ACC112 (cell line): ENCODE measurements around the gene KNSTRN.

Experiments used
- H2AFZ ChIP-seq: fragments of 200-600 bp; sonication (generic); one replicate; pipeline ENCODE4 v1.6.0; 2017; ENCODE audit warnings: antibody characterized with exemption, low read length; ENCODE audit not compliant: unreplicated experiment
- H3K27ac ChIP-seq: fragments of 200-600 bp; sonication (generic); 2 replicates; pipeline ENCODE4 v1.5.1; 2014; ENCODE audit warnings: low read depth, mild to moderate bottlenecking, antibody characterized with exemption, low read length, moderate library complexity
- H3K27me3 ChIP-seq: fragments of 200-600 bp; sonication (generic); 2 replicates; pipeline ENCODE4 v1.6.1; 2014; ENCODE audit warnings: mild to moderate bottlenecking, antibody characterized with exemption, low read length, moderate library complexity, mixed read lengths; ENCODE audit not compliant: insufficient read depth
- H3K36me3 ChIP-seq: fragments of 200-600 bp; sonication (generic); 2 replicates; pipeline ENCODE4 v1.6.1; 2016; ENCODE audit warnings: mild to moderate bottlenecking, antibody characterized with exemption, low read length, moderate library complexity, mixed read lengths; ENCODE audit not compliant: insufficient read depth
- H3K4me1 ChIP-seq: fragments of 200-600 bp; sonication (generic); one replicate; pipeline ENCODE4 v1.6.1; 2016; ENCODE audit warnings: low read length, mixed read lengths; ENCODE audit not compliant: insufficient read depth, unreplicated experiment, control insufficient read depth
- H3K4me3 ChIP-seq: fragments of 200-600 bp; sonication (generic); 2 replicates; pipeline ENCODE4 v1.5.1; 2014; ENCODE audit warnings: mild to moderate bottlenecking, low read depth, low read length
- H3K79me2 ChIP-seq: fragments of 200-600 bp; sonication (generic); one replicate; pipeline ENCODE4 v1.6.0; 2016; ENCODE audit warnings: low read length; ENCODE audit not compliant: control insufficient read depth, unreplicated experiment, insufficient read depth

Gene KNSTRN, protein sequence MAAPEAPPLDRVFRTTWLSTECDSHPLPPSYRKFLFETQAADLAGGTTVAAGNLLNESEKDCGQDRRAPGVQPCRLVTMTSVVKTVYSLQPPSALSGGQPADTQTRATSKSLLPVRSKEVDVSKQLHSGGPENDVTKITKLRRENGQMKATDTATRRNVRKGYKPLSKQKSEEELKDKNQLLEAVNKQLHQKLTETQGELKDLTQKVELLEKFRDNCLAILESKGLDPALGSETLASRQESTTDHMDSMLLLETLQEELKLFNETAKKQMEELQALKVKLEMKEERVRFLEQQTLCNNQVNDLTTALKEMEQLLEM

DNA sequence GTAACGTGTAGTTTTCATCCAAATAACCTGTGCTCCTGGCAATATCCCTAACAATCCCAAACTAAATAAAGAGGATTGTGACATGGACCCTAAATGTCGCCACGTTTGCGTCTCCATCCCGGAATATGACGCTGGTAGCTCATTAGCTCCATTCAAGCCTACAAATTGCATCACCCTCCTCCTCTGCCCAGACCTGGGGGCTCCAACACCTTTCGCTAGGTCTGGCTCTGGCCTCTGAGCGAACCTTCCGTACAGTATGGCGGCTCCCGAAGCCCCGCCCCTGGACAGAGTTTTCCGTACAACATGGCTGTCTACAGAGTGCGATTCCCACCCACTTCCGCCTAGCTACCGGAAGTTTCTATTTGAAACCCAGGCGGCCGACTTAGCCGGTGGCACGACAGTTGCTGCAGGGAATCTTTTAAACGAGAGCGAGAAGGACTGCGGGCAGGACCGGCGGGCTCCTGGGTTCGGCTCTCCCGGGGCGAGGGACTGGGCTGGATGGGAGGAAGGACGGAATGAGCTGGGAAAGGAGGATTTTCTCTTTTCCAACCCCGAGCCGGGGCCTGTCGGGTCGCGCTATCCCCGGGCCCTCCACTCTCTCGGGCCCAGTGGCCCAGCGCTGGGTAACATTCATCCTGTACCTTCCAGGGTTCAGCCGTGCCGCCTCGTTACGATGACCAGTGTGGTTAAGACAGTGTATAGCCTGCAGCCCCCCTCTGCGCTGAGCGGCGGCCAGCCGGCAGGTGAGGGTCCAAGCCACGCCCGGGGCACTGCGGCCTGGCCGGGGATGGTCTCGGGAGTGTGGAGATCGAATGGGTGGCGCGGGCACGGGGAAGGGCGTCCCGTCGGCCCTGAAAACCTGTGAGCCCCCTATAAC is at the start of gene KNSTRN:
TSS of gene KNSTRN (plus strand) at position 142 of the 877 bp plus-strand sequence. CDS start at position 257, 115 bp downstream.
- H3K4me3 ChIP-seq: peak within 1 kb of the TSS; percentile 100
- peaks cover 40% of the 10 kb centered on the region for H3K79me2 ChIP-seq
- H2AFZ ChIP-seq: peak within 1 kb of the TSS; percentile 100
- H3K27ac ChIP-seq: peak within 1 kb of the TSS; percentile 37
- H3K4me1 ChIP-seq: peaks cover 28% of the 10 kb centered on the region
- H3K27me3 ChIP-seq: no peaks in the 10 kb centered on the region
- H3K36me3 ChIP-seq: peaks cover 20% of the 10 kb centered on the region

- Histone ChIP-seq H3K4me3 (no peak overlapping the region), H3K4me1 (peaks cover 55% of the 10 kb centered on the region), H3K36me3 (no peaks in the 10 kb centered on the region), H2AFZ (no peak overlapping the region), H3K27ac (peak overlapping the region; percentile 39; the same call in 1 of the 2 replicates), H3K79me2 (peaks cover 15% of the 10 kb centered on the region), H3K27me3 (no peaks in the 10 kb centered on the region)
Observed at GRCh38 chr15:40333922-40334492, 48.5 kb upstream of the KNSTRN start.

- H3K27me3 ChIP-seq: no peaks in the 10 kb centered on the region
- H3K4me3 ChIP-seq: no peak overlapping the region
- no peak overlapping the region for H2AFZ ChIP-seq
- H3K4me1 ChIP-seq: peaks cover 58% of the 10 kb centered on the region
- no peaks in the 10 kb centered on the region for H3K36me3 ChIP-seq
- peak overlapping the region; percentile 39 for H3K27ac ChIP-seq
- H3K79me2 ChIP-seq: peaks cover 20% of the 10 kb centered on the region
Observed at GRCh38 chr15:40334541-40334940, 48.0 kb upstream of the KNSTRN start.

DNA sequence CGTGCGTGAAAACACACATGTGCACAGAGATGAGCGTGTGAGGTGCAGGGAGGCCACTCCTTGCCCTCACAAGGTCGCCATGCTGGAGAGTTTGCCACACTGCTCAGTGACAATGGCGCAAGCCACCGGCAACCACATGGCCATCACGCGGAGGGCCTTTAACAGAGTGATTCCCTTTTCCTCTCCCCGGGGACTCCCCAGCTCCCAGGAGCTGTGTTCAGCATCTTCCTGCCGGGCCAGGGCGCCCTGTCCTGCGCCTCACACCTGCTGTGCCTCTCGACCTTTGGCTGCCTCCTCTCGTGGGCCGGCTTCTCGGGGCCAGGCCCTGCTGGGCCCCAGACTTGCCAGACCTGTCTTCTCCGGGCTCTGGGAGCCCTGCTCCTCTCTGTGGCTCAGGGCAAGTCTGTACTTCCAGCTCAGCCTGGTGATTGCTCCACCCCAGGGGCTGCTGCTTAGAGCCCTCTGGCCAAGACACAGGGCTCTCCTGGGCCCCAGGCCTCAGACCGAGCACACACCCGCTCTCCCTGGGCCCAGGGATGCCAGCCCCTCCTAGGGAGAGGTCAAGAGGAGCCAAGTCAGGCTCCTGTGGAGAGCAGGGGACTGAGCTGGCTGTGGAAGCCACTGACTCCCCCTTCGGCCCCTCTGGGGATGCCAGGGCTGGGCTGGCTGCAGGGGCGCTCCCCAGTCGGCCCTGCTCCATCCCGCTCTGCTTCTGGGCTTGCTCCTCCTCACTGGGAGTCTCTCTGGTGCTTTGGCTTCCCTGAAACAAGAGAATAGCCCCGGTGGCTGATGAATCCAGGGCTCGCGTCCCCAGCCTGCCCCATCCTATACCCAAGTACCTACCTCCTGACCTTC is 47.4 kb upstream of the KNSTRN start:
- H3K27ac ChIP-seq: peak overlapping the region; percentile 39
- H3K36me3 ChIP-seq: no peaks in the 10 kb centered on the region
- no peaks in the 10 kb centered on the region for H3K27me3 ChIP-seq

GRCh38 chr15:40335938-40336743 is 46.4 kb upstream of the KNSTRN start:
- H3K79me2 ChIP-seq: peaks cover 28% of the 10 kb centered on the region
- no peak overlapping the region for H2AFZ ChIP-seq
- no peak overlapping the region for H3K27ac ChIP-seq
- no peak overlapping the region for H3K4me3 ChIP-seq
- H3K4me1 ChIP-seq: peaks cover 69% of the 10 kb centered on the region
- no peaks in the 10 kb centered on the region for H3K27me3 ChIP-seq
- H3K36me3 ChIP-seq: no peaks in the 10 kb centered on the region

More for the DNA sequence above, 47.4 kb upstream of the KNSTRN start:
- peaks cover 62% of the 10 kb centered on the region for H3K4me1 ChIP-seq
- H3K4me3 ChIP-seq: no peak overlapping the region
- H2AFZ ChIP-seq: no peak overlapping the region
- H3K79me2 ChIP-seq: peaks cover 27% of the 10 kb centered on the region

DNA sequence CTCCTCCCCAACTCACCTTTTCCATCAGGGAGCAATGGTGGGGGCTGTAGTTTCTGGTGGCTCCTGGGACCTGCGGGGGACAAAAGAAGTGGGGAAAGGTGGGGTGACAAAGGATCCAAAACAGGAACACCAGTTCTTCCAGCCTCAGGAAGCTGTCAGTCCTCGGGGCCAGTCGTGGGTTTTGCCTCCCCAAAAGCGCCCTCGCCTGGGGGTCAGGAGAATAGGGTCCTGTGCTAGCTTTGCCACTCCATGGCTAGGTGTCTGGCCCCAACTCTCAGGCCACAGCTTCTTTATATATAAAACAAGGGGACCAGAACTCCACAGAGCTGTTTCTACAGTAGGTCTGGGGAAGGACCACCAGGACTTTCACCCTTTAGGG is 45.8 kb upstream of the KNSTRN start:
- Histone ChIP-seq H3K36me3 (no peaks in the 10 kb centered on the region), H3K79me2 (peaks cover 28% of the 10 kb centered on the region), H3K27ac (no peak overlapping the region), H3K4me3 (no peak overlapping the region), H3K4me1 (peaks cover 75% of the 10 kb centered on the region), H2AFZ (no peak overlapping the region), H3K27me3 (no peaks in the 10 kb centered on the region)

DNA sequence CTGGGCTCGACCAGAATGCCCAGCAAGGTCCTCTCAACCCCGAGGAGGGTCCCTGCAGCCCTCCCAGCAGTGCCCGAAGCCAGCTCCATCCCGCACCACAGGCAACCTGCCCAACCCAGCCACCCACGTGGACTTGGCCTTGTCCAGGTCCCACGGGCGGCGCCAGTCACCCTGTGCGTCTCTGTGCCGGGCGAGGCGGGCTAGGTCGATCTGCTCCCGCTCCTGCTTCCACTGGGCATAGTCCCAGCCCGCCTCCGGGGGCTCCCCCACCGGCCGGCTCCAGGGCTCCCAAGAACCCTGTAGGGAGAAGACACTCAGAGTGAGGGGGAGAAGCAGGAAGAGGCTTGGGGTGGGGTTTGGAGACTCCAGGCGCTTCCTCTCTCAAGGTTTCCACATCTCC is 44.9 kb upstream of the KNSTRN start:
- Histone ChIP-seq H3K4me3 (peak overlapping the region; percentile 77; the same call in 1 of the 2 replicates), H3K4me1 (peaks cover 82% of the 10 kb centered on the region), H3K27ac (no peak overlapping the region; the same call in 1 of the 2 replicates), H3K79me2 (peaks cover 28% of the 10 kb centered on the region), H3K27me3 (no peaks in the 10 kb centered on the region), H3K36me3 (no peaks in the 10 kb centered on the region), H2AFZ (no peak overlapping the region)

DNA sequence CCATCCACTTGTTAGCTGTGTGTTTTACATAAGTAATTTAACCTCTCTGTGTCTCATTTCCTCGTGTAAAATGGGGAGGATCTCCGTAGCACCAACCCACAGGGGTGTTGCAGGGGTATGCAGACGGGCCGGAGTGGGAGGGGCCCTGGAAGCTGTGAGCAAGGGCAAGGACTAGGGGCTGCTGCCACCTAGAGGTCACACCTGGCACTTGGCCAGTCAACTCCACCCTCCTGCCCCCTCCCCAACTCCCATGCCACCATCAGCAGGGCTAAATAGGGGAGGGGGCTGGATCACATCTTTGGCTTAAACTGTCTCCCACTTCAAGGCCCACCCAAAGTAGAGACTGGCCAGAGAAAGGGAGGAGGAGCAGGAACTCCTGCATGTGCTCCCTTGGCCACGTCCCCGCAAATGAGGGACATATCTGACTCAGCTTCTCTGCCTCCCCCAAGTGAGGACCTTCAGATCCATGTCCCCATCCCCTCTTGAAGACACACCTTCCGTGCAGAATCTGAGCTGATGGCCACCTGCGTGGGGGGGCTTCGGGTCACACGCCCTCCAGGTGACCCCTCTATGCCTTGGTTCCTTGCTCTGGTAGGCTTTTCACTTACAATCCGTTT is 44.4 kb upstream of the KNSTRN start:
- Histone ChIP-seq H3K27me3 (no peaks in the 10 kb centered on the region), H3K36me3 (no peaks in the 10 kb centered on the region), H3K4me1 (peaks cover 87% of the 10 kb centered on the region), H3K4me3 (peak overlapping the region; percentile 77), H2AFZ (no peak overlapping the region), H3K27ac (peak overlapping the region; percentile 95), H3K79me2 (peaks cover 28% of the 10 kb centered on the region)

DNA sequence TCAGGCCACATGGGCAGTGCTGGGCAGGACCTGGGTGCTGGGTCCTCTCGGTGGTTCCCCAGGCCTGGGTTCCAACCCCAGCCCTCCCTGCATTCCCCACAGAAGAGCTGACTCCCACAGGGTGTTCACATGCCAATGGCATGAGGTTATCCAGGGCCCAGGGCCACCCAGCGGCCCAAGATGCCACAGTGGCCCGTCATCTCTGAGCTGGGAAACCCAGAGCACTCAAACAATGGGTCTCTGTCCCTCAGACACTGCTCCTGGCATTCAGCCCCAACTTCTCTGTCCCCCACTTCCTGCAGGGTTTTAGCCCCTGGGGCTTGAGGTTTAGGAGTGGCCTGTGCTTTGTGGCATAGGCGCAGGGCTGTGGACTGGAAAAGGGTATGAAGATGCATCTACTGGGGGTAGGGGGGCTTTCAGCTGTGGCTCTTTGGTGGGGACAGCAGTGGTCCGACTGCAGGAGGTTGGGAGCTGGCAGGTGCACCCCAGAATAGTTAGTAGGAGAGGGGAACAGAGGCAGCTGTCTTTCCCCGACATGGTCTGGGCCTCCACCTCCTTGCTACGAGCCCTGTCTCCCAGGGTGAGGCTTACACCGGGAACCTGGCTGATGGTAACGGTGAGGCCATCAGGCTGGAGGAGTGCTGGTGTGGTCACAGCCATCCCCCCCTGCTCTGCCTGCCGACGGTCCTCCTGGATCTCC is 43.5 kb upstream of the KNSTRN start:
- H2AFZ ChIP-seq: no peak overlapping the region
- no peaks in the 10 kb centered on the region for H3K27me3 ChIP-seq
- H3K4me1 ChIP-seq: peaks cover 91% of the 10 kb centered on the region
- peaks cover 28% of the 10 kb centered on the region for H3K79me2 ChIP-seq
- peak overlapping the region; percentile 95 for H3K27ac ChIP-seq
- peak overlapping the region; percentile 77 for H3K4me3 ChIP-seq
- no peaks in the 10 kb centered on the region for H3K36me3 ChIP-seq
